T-helper 2 cell (primary cell): Measurements from ENCODE around the gene MYO7A.
A peak's percentile ranks its signal among the peaks of the same experiment; 100 is the strongest.

ENCODE experiments used
- DNase-seq, 5 experiments: peaks; one replicate each; pipeline versions ENCODE4 v3.0.0 to v3.0.0-alpha.2; 2012 to 2022

Gene MYO7A

DNA sequence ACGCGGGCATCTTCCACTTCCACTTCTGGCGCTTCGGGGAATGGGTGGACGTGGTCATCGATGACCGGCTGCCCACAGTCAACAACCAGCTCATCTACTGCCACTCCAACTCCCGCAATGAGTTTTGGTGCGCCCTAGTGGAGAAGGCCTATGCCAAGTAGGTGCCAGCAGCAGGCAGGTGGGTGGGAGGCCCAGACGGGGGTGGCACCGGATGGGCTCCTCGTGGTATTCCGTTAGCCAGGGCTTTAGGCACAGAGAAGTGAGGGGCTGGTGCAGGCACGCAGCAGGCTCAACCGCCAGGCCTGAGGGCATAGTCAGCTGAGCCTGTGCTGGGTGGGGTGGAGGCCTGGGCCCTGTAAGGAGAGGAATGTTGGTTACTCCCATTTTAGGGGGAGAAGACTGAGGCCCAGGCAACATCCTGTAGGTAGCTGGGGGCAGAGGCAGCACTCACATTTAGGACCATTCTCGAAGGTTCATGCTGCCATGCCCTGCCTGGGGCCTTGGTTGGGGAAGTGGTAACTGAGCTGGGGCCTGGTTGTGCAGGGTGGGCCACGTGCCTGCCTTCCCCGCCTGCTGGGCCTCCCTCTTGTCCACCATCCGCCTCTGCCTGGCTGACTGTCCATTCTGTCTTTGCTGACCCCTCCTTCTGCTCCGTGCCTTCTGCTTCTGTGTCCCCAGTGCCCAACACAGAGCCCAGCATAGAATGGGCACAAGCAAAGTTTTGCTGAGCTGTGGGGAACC, 15.2 kb upstream of the MYO7A start:
- DNase-seq, result no peak

DNA sequence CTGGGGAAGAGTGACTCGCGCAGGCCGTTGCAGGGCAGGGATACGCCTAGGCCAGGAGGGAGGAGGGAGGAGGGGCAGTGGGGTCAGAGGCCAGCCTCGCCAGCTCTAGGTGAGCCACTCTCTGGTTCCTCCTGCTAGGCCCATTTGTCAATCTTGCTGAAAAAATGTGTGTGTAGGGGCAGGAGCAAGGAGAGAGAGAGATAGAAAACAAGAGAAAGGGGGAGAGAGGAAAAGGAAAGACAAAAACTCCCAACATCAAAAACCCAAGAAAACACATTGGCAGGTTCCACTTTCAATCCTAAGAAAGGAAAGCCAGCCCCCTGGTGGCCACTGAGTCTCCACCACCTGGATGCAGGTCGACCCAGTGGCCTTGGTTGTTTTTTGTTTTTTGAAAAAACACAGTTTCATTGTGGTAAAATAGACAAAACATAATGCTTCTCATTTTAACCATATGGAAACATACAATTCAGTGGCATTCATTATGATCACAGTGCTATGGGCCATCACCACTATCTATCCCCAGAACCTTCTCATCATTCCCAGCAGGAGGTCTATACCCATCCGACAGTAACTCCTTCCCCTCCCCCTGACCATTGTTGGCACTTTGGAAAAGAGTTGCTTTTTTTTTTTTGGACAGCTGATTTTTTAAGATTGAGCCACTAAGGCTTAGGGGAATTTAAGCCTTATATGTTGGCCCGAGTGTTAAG, 14.5 kb upstream of the MYO7A start:
- no peak for DNase-seq

DNA sequence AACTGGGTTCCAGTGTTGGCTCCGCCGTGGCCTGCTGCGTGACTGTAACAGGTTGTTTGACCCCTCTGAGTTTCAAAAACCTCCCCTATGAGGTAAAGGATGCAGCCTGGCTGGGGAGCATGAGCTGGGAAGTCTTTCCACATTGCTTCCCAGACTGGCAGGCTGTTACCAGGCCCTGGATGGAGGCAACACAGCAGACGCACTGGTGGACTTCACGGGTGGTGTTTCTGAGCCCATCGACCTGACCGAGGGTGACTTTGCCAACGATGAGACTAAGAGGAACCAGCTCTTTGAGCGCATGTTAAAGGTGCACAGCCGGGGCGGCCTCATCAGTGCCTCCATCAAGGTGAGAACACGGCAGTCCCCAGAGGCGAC, 14.0 kb upstream of the MYO7A start:
- DNase-seq, result no peak

DNA sequence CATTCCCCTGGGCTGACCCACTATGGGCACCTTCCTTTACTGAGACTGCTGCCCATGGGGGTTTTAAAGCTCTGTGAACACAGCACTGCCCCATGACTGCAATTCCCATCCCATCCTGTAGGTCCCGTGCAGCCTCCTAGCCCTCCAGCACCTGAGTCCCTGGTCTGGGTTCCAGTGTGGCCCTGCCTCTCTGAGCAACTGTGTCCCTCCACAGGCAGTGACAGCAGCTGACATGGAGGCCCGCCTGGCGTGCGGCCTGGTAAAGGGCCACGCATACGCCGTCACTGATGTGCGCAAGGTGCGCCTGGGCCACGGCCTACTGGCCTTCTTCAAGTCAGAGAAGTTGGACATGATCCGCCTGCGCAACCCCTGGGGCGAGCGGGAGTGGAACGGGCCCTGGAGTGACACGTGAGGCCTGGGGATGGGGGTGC, 12.8 kb upstream of the MYO7A start:
- DNase-seq, result no peak

DNA sequence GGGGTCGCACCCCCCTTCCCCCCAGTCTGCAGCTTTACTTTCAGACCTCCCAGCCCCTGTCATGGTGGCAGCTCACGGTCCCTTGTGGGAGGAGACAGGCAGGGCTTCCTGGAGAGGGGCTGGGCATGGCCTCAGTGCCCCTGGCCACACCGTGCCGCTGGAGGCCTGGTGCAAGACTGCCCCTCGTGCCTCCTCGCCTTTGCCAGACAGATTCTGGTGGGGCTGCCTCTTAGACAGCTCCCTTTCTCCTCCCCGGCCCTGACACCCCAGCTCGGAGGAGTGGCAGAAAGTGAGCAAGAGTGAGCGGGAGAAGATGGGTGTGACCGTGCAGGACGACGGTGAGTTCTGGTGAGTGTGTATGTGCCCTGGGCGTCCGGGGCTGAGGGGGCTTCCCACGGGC, 12.1 kb upstream of the MYO7A start:
- DNase-seq, result no peak

DNA sequence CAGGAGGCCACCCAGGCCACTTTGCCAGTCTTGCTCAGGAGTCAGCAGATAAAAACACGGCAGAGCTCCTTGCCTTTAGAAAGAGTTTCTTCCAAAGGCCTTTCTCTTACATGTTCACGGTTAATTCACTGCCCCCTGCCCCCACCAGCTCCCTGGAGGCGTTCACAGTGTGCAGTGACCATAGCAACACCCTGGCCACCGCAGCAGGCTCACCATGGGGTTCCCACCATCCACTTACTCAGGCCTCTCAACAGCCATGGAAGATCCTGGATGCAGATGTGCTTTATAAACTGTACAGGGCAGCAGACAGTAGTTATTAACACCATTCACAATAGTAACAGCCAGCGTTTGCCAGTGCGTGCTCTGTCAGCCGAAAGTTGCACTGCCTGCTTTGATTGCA, 10.6 kb upstream of the MYO7A start:
- no peak for DNase-seq

- no peak for DNase-seq
These were observed 10.0 kb upstream of the MYO7A start for GRCh38 chr11:77118086-77118485.

- no peak for DNase-seq
These were observed 9.1 kb upstream of the MYO7A start for GRCh38 chr11:77118971-77119370.

DNA sequence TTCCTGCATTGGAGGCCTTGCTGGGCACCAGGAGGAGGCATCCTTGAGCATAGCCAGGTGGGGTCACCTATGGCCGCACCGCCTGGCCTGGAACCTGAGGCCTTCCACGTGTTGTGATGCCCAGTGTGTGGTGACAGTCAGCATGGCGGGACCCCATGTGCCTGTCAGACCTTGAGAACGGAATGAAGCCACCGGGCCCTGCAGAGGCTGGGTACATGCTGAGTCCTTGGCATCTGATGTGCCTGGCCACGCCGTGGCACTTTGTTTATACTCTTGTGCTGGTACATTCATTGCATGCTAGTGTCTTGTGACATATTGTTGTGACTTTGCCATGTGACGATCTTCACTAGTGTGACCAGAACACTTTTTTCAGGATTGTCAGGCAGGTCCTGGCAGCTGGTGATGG, 8.5 kb upstream of the MYO7A start:
- DNase-seq, result no peak

GRCh38 chr11:77120571-77120970, 7.5 kb upstream of the MYO7A start:
- DNase-seq, result no peak

DNA sequence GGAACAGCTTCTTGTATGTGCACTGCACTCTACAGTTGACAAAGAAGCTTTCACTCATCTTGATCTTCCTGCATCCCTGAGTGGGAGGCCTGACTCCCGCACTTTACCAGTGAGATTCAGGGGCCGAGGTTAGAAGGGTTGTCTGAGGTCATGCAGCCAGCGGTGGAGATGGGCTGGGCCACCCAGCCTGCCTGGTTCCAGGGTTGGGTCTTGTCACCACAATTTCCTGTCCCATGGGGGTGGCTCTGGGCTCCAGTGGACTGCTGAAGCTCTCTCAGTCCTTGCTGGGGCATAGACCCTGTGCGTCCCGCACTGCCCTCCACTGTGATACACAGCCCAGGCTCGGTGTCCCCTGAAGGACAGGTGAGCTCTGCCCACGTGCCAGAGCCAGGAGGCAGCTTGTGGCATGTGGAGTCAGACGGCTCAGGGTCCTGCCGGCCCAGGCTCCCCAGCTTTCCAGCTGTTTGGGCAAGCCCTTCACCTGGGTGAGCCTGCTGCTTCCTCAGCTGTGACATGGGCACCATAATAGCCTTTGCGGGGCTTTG, 6.9 kb upstream of the MYO7A start:
- no peak for DNase-seq

DNA sequence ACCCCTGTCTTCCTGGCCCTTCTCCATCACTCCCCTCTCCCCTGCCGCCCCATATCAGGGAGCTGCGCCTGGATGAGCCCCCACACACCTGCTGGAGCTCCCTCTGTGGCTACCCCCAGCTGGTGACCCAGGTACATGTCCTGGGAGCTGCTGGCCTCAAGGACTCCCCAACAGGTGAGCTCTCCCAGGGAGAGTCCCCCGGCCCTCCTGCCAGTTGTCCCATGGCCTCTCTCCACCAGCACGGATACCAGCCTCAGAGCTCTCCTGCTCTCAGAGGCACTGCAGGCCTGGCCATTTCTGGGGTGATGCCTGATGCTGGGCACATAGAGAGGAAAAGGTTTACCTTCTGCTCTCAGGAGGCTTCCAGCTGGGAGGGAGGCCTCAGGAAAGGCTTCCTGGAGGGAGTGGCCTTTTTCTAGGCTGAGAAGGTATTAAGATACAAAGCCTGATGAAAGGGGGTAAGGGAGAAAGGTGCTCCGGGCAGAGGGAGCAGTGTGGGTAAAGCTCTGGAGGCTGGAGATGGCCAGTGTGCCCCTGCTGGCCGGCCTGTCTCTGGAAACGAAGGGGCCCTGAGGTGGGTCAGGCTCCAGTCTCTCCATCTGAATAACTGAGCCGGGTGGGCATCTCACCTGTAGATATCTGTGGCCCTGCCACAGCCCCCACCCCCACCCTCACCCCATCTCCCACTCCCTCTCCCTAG, 6.0 kb upstream of the MYO7A start:
- DNase-seq, result no peak

DNA sequence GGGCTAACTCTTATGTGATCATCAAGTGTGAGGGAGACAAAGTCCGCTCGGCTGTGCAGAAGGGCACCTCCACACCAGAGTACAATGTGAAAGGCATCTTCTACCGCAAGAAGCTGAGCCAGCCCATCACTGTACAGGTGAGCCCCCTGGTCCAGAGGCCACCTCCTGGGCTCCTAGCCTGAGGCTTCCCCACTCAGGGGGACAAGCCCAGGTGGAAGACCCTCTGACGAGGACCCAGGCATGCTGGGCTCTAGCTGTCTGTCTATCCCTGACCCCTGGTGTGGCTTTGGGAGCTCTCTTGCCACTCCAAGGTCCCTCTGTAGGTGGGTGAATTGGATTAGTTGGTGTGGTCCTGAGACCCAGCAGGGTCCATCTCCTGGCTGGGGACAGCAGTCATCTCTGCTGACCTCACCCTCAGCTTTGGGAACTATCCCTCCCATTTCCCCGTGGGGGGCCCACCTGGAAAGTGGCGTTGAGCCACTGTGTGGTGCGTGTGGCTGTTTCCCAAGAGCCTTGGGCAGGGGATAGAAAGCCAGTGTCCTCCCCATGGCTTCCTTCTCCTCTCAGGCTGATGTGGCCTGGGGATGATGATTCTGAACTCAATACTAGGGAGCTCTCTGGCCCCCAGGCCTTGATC, 5.4 kb upstream of the MYO7A start:
- DNase-seq, result no peak

DNA sequence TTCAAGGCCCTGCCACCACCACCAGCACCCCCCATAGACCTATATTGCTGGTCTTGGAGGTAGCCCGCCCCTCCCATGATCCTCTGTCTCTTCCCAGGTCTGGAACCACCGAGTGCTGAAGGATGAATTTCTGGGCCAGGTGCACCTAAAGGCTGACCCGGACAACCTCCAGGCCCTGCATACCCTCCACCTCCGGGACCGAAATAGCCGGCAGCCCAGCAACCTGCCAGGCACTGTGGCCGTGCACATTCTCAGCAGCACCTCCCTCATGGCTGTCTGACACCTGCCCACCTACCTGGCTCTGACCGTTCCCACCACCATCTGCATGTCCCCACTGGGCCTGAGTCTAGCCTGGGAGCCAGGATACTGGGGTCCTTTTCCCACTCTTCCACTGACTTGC, 4.5 kb upstream of the MYO7A start:
- no peak for DNase-seq

DNA sequence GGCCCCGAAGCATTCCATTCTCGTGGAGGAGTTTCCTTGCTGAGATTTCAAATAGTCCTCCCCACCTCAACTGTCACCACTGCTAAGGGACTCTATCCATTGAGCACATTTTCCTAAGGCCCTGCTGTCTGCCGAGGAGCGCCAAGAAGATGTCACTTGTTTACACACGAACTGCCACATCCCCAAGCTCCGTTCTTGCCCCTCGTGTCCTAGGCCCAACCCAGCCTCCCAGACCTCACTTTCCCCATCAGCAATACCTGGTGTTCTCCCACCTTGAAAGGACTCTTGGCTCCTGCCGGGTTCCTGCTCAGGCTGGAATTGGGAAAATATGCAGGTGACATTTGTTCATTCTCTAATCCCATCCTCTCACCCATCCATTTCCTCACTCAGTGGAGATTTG, 4.0 kb upstream of the MYO7A start:
- no peak for DNase-seq

DNA sequence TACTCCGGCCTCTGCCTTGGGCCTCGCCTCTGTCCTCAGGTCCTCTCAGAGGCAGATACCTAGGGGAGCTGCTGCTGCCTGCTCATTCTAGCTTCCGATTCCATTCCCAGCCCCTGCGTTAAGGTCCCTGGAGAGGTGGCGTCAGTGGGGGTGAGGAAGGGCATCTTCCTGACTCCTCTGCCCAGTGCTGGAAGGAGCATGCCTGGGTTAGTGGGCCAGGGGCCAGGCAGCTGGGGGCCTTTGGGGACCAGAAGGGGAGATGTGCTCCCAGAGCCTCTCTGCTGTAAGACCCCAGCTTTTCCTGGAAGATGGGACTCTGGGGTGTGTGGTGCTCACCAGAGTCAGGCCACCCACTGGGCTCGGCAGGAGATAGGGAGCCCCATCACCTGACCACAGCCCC, 3.6 kb upstream of the MYO7A start:
- DNase-seq, result no peak

GRCh38 chr11:77125191-77125590, 2.9 kb upstream of the MYO7A start:
- DNase-seq, result no peak

- DNase-seq, result no peak
These were observed 2.4 kb upstream of the MYO7A start for GRCh38 chr11:77125695-77126094.

DNA sequence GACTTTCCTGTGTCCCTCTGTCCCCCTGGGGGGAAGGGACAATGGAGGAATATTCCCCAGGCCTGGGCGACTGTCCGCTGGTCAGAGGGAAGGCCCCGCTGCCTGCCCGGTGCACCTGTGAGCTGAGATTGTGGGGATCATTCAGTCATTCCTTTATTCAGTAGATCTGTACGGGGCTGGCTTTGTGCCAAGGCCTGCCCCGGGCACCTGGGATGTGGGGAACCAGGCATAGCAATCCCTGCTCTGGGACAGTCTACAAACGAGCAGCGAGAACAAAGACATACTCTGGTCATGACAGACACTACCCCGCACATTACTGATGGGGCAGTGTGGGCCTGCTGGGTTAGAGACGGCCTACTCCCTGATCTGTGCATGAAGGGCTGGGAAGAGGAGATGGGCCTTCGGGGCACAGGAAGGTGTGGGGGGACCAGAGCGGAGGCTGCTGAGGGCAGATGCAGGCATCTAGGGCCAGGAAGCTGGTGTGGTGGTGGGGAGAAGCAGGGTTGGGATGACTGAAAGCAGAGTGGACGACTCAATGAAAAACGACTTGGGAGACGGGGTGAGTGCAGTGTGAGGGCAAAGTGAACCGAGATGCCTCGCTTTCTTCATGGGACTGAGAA, 1.8 kb upstream of the MYO7A start:
- DNase-seq, result no peak

DNA sequence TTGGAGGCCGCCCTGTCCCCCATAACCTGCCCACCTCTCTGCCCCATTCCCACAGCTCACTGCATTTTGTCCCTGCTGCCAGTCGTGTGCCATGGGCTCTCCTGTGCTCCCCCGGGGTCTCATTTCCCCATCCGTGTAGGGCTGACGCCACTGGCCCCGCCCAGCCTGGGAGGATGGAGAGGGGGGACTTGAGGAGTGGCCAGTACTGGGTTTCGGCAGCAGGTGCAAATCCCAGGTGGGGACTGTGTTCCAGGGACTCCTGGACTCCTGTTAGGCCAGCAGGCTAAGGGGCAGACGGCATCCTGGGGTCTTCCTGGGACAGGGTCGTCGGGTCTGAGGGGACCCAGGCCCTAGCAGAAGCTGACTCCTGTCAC, 1.2 kb upstream of the MYO7A start:
- no peak for DNase-seq

- DNase-seq, result peak; percentile 19 to 57 (median 45)
These were observed 673 bp upstream of the MYO7A start for GRCh38 chr11:77127235-77127911.
